ENCODE results near the gene RHBG.
A peak's percentile ranks its signal among the peaks of the same experiment; 100 is the strongest.
"Not testable (repeated sequence)": the region's sequence is repeated elsewhere in the genome, so short reads cannot be mapped to it uniquely, and the experiment has no call there.

Gene RHBG

DNA sequence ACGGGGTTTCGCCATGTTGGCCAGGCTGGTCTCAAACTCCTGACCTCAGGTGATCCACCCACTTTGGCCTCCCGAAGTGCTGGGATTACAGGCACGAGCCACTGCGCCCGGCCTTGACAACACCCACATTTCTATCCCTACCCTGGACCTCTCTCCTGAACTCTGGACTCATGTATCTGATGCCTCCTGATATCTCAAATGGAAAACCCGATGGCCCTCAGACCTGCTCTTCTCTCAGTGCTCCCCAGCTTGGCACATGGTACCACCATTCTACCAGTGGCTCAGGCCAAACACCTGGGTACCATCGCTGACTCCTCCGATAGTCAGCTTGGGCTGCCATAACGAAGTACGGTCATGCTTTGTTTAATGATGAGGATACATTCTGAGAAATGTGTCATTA lies 8.5 kb upstream of the RHBG start:
- DNase-seq (ENCODE audit: low read depth): no peak

DNA sequence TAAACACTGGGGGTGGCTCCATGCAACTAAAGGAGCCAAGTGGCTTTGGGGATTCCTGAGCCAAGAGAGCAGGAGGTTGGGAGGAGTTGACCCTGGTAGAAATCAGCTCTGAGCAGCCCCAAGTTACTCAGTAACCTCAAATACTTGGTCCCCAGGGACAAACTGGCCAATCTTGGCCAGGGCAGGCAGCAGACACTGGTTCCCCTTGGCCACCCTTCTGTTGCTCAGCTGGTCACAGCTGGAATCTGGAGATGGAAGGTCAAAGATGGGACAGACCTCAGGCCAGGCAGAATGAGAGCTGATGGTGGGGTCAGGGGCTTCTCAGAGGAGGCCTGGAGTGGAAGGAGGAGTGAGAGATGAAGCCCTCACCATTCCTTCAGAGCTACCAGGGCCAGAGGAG lies 3.3 kb upstream of the RHBG start:
- no peak for DNase-seq (ENCODE audit: low read depth)

DNA sequence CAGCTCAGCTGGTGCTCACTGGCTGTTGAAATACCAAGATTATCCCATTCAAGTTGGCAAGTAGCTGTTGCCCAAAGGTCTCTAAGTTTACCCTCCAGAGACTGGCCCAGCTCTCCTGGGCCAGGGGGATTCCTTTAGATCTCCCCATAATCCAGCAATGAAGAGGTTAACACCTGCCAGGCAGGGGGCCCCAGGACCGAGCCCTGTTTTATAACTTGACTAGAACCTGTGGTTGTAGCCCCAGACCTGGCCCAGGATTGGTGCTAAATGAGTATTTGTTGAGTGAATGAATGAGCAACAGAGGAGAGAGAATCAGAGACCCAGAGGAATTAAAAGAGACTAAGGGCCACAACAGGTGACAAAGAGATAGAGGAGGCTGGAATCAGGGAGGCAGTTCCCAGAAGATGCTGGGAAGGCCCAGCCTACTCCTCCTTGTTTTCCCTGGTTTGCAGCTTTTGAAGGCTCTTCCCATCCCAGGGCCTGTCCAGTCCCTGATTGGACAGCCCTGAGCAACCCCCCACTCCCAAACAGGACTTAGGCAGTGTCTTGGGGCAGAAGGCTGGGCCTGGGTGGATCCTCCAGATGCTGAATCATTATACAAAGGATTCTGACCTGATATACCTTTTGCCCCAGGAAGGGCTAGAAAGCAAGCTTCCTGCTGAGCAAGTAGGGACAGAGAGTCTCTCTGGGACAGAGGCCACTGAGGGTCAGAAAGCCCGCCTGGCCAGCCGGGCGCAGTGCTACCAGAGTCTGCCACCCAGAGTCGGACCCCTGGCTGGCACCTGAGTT lies 2.4 kb upstream of the RHBG start:
- DNase-seq (ENCODE audit: low read depth): no peak

DNA sequence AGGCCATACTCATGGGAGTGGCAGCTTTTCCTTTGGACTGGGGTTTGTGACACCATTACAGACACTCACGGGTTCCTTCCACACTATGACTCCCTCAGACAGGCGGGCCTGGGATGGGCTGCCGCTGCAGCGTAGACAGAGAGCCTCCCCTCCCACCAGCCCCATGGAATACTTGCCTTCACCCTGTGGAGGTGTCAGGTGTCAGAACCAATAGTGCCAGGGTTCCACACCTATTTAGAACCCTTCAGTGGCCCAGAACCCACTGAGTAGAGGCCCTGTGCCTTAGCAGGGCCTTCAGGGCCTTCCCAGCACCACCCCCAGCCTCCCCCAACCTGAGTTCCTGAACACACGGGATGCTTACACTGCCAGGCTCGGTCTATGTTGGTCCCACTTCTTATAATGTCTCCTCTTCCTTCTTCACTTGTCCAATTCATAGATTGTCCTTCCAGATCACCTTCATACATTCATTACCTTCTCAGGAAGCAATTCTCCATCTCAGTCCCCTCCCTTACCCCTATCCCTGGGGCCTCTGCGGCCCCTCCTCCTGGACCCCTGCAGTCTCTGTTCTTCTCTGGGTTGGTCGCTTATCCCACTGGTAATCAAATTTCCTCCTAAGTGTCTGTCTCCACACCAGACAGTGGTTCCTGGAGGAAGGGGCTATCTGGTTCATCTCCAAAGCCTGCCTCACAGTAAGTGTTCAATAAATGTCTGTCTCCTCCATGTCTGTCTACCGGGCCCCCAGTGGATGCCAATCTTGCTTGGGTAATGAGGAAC lies 1.4 kb upstream of the RHBG start:
- DNase-seq (ENCODE audit: low read depth): no peak

DNA sequence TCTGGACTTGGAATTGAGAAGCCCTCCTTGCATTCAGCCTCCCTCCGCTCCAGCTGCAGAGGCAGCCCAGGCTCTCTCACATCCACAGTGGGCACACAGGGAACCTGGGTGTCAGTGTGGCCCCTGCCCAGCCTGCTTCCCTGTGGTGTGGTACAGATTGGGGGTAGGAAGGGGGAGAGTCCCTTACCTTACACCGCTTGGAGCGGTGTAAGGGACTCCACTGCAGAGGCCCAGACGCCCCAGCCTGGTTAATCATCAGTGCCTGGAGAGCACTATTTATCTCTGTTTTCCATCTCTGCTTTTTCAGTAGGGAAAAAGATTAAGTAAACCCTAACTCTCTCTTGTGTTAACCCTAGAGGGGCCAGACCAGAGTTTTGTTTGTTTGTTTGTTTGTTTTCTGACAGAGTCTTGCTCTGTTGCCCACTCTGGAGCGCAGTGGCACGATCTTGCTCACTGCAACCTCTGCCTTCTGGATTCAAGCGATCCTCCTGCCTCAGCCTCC lies 803 bp upstream of the RHBG start:
- no peak for DNase-seq (ENCODE audit: low read depth)

DNA sequence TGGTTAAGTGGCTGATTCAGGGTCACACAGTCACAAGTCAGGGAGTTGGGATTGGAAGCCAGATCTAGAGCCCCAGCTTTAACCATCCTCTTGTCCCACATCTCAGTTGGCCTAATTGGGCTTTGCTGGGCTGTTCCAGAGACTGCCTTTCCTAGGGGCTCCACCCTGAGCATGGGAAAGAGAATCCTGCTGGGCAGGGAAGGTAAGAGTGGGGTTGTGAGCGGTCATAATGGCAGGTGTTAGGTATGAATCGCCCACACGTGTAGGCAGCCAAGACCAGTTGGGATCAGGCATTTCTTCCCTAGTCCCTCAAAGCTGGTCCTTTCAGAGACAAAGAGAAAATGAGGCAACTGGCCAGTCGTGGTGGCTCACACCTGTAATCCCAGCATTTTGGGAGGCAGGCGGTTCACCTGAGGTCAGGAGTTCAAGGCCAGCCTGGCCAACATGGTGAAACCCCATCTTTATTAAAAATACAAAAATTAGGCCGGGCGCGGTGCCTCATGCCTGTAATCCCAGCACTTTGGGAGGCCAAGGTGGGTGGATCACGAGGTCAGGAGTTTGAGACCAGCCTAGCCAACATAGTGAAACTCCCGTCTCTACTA lies 775 bp downstream of the RHBG start:
- not testable (repeated sequence) for DNase-seq (ENCODE audit: low read depth)

DNA sequence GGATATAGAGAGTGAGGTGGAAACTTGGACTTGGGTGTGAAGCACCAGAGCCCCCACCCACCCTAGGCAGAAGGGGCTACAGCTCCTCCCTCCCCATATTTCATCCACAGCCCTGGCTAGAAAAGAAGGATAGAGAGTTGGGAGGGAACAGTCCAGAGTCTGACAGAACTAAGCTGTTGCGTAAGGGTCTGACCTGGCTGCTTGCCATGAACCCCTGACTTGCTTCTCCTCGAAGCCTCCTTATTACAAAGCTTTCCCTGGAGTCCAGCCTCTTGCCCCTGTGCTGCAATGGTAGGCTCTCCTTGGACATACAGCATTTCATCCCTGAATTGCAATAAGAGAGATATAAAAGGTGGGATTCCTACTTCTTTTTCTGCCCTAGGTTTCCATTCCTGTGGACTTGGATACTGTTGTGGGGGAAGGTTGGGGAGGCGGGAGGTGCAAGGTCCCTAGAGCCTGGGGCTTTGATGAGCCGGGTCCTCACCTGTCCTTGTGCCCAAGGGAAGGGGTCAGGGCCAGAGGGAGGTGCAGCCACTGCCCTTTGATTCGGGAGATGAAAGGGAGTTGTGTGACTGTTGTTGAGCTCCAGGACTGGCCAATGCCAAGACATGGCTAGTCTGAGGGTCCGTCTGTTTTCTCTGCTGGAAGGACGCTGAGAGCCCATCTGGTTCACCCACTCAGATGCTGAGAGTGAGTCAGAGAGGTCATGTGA lies 2.7 kb downstream of the RHBG start:
- no peak for DNase-seq (ENCODE audit: low read depth)

DNA sequence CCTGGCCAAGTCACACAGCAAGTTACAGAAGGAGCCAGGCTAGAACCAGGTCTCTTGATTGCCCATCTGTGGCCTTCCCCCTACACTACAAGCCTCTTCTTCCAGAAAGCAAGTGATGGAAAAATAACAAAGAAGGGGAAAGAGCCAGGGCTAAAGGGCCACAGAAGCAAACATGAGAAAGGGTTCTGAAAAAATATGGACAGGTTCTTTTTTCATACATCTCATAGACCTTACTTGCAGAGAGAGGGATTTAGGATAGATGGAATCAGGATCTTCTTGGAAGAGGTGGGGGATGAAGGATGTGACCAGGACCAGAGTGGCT lies 3.2 kb downstream of the RHBG start:
- DNase-seq (ENCODE audit: low read depth): no peak

DNA sequence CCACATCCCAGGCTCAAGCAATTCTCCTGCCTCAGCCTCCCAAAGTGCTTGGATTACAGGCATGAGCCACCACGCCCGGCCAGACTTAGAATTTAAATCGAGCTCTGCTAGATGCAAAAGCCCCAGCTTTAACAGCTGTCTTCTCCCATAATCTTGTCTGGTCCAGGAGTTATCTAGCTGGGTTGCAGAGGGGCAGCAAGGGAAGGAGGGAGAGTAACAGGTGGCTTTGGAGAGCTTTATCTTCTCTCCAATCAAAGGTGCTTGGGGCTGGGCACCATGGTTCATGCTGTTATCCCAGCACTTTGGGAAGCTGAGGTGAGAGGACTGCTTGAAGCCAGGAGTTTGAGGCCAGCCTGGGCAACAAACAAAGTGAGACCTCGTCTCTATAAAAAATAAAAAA lies 3.9 kb downstream of the RHBG start:
- DNase-seq (ENCODE audit: low read depth): no peak

DNA sequence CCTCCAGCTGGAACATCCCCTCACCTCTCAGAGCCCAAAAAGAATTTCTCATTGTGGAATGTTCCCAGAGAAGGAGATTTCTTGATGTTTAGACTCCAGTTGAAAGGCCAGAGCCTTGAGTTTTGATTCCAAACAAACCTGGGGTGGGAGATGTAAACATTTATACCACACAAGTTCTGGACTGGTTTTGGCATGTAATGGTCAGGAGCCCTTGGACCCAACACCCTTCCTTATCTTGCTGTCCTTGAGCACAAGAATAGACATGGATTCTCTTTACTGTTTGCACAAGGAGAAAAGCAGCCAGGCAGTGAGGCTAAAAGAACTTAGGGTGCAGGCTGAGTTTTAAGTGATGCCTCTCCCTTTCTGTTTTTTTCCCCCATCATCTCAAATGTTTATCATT lies 4.5 kb downstream of the RHBG start:
- no peak for DNase-seq (ENCODE audit: low read depth)

DNA sequence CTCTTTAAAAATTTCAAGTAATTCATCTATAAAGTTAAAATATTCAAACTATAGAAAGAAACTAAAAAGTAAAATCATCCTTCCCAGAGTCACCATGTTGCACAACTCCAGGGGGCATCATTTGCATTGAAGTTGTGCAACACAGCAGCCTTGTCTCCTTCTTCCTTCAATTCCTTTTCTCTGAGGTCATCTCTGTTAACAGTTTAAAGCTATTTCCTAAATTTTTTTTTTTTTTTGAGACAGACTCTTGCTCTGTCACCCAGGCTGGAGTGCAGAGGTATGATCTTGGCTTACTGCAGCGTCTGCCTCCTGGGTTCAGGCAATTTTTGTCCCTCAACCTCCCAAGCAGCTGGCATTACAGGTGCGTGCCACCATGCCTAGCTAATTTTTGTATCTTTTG lies 7.1 kb downstream of the RHBG start:
- no peak for DNase-seq (ENCODE audit: low read depth)

DNA sequence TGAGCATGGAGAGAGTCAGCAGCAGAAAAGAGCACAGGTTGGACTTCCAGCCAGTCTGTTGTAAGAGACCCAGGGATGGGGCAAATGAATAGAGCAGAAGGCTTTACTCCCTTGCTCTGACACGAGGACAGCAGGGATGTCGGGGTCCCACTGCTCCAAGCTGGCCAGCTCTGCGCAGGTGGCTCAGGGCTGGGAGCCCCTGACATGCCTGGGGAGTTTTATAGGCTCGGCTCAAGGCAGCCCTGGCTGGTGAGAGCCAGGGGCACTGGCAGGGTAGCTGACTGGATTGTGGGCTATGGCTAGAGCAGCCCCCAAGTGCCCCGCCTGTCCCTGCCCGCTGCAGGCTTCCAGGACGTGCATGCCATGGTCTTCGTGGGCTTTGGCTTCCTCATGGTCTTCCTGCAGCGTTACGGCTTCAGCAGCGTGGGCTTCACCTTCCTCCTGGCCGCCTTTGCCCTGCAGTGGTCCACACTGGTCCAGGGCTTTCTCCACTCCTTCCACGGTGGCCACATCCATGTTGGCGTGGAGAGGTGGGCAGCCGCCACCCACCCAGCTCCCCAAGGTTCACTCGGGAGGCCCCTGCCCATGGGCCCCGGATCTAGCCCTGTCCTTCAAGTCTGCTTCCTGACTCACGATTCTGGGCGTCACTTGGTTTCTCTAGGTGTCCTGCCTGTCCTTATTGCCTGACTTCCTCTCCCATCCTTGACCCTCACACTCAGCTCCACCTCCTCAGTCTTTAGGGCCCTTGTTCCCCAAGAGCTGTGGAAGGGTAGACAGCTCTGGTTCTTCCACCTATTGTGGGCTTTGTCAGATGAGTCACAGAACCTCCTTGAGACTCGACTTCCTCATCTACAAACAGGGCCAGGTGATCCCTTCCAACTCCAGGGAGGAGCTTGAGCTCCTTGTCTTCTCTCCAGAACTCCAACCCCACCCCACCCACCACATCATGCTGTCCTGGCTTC lies 8.2 kb downstream of the RHBG start:
- no peak for DNase-seq (ENCODE audit: low read depth)

DNA sequence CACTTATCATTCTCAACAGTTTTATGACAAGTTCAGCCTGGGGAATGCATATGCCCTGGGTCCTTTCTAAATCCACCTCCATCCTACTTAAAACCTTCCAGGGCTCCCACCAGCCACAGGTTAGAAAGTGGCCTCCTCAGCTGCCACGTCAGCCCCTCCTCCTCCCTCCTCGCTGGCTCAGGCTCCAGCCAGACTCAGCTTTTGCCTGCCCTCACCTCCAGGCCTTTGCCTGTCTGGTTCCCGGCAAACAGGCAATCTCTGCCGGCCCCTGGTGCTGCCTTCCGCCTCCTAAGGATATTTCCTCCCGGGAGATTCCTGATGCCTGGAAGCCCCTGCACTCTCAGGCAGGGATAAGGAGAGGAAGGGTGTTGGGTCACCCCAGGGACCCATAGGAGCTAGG lies 9.5 kb downstream of the RHBG start:
- DNase-seq (ENCODE audit: low read depth): no peak

DNA sequence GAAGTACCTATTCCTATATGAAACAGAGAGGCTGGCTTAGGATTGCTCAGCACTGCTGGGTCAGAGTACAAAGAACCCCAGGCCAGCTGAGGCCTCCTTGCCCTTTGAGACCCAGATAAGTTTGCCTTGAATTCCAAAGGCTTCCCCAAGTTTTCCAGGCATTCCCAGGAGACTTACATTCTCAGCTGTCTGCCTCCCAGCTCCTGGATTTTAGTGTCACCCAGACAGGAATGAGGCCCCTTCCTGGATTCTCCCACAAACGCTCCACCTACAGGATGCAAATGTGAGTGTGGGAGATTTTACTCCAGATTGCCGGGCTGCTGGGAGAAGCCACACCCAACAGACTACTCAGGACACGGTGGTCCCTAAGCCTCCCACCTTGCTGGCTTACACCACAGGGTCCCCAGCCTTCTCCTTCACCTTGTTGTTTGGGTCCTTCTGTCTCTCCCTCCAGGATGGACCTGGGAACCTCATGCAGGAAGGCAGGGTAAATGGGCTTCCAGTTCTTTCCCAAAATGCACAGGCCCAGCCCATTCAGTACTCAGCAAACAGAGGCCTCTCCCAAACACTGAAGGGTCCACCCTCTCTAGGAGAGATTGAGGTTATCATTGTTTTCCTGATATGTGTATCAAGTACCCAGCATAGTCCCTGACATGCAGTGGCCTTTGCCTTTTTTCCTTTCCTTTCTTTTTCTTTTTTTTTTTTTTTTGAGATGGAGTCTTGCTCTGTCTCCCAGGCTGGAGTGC lies 10.6 kb downstream of the RHBG start:
- no peak for DNase-seq (ENCODE audit: low read depth)

DNA sequence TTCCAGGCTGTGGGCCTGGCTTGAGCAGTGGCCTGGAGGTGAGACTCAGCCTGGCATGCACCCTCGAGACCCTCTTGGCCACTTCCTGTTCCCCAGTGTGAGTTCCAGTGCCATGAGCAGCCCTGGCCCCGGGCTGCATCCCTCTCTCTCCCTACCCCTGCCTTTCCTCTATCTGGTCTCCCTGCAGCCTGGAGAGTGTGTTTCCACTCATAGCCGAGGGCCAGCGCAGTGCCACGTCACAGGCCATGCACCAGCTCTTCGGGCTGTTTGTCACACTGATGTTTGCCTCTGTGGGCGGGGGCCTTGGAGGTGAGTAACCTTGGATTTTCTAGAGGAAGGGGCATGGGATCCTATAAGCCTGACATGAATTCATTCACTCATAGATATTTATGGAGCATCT lies 13.6 kb downstream of the RHBG start:
- DNase-seq (ENCODE audit: low read depth): no peak

DNA sequence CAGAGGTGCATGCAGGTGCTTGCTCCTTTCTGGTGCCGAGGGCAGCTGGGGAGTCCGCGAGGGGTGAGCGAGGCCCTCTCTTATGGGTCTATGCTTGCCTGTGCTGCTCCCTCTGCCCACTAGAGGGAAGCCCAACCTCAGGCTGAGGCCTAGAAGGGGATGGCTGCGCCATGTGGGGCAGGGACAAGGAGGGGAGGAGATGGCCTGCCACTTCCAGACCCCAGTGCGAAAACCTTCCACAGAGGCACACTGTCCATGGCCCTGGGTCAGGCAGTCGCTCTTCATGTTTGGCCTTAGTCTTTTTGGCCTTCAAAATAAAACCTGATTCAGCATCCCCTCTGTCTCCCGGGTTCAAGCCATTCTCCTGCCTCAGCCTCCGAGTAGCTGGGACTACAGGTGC lies 14.0 kb downstream of the RHBG start:
- peak; percentile 37 for DNase-seq (ENCODE audit: low read depth)

DNA sequence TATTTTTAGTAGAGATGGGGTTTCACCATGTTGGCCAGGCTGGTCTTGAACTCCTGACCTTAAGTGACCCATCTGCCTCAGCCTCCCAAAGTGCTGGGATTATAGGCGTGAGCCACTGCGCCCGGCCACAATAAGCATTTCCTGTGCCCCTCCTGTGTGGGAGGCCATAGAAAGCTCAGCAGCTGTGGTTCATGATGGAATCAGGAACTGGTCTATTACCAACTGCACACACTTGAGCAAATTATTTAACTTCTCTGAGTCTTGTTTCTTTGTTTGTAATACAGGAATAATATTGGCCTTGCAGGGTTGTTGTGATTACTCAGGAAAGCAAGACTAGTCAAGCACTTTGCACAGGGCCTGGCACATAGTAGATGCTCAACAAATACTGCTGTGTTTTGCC lies 15.0 kb downstream of the RHBG start:
- no peak for DNase-seq (ENCODE audit: low read depth)

DNA sequence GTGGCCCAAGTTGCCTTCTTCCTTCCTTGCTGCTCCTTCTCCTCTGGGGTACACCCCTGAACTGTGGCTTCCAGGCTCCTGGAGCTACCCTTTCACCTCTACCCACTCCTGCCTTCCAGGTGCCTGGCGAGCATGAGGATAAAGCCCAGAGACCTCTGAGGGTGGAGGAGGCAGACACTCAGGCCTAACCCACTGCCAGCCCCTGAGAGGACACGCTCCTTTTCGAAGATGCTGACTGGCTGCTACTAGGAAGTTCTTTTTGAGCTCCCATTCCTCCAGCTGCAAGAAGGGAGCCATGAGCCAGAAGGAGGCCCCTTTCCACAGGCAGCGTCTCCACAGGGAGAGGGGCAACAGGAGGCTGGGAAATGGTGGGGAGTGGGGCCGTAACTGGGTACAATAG lies 15.6 kb downstream of the RHBG start:
- no peak for DNase-seq (ENCODE audit: low read depth)

DNA sequence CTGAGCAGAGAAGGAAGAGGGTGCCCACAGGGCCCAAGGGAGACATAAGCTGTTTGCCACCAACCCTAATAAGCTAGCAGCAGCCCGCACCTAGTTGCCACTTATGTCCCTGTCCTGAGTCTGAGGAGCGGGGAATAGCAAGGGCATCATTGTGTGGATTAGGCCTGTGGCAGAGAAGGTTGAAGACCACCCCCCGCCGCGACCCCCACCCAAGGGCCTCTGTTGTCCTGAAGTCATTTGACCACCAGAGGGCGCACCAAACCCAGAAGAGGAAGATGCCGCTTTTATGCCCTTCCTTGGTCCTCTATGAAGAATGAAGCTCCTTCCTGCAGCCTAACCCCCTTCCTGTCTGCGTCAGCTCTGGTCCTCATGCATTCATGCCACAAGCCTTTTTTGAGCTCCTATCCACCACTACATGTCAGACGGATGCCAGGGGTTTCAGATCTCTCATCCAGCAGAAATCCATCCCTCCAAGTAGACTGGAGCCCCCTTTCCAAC lies 16.6 kb downstream of the RHBG start:
- DNase-seq (ENCODE audit: low read depth): peak; percentile 68

DNA sequence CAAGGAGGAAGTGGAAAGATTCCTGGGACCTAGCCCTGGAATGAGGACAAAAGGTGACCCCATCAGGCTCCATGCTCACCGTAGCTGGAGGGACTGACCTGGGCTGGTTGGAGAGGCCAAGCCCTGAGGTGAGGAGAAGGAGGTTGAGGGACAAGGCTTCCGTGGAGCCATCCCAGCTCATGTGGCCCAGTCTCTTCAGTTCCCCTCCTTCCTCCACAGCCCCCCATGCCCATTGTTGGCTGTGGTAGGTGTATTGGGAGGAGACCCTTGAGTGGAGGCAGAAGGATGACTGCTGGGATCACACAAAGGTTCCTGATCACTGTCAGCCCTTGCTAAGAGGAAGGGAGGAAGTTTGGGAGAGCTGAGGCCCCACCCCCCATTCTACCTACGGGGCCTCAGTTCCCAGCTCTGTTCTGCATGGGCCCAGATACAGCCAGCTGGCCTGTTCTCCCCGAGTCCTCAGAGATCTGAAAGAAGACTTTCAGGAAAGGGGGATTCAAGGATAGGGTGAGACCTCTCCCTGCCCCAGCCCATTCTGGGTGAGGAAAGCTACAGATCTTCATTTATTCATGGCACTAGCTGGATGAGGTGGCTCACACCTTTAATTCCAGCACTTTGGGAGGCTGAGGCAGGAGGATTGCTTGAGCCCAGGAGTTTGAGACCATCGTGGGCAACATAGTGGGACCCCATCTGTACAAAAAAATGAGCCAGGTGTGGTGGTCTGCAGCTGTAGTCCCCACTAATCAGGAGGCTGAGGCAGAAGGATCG lies 17.3 kb downstream of the RHBG start:
- DNase-seq (ENCODE audit: low read depth): no peak

Data from T follicular helper cell (primary cell).